HepG2 (cell line): ENCODE data around the gene CNTD1. TPM values are rescaled to one million over a fixed set of nuclear protein-coding genes. Genes with fewer than 3 reads are reported as not detected.

Source experiments
- ESRRA ChIP-seq: sonication (generic); formaldehyde crosslinking; IDR thresholded peaks from 2 replicates; pipeline ENCODE4 v1.5.1; 2020; ENCODE audit warnings: mild to moderate bottlenecking, low read depth, missing genetic modification reagents
- EZH2 ChIP-seq: conservative IDR thresholded peaks from 2 replicates; pipeline ENCODE4 v1.6.1; 2012; ENCODE audit warnings: mild to moderate bottlenecking, low read depth, low read length, moderate library complexity
- FOXO4 ChIP-seq: sonication (generic); formaldehyde crosslinking; conservative IDR thresholded peaks from 2 replicates; pipeline ENCODE4 v1.8.1; 2023; ENCODE audit warnings: missing genetic modification reagents
- GATAD2A ChIP-seq: IDR thresholded peaks from 2 replicates; pipeline ENCODE4 v1.6.1; 2016
- HOXA5 ChIP-seq: sonication (generic); formaldehyde crosslinking; IDR thresholded peaks from 2 replicates; pipeline ENCODE4 v1.4.0; 2020; ENCODE audit warnings: missing genetic modification reagents
- KDM1A ChIP-seq: IDR thresholded peaks from 2 replicates; pipeline ENCODE4 v1.6.1; 2016; ENCODE audit warnings: missing compliant biosample characterization
- KLF12 ChIP-seq: sonication (generic); formaldehyde crosslinking; IDR thresholded peaks from 2 replicates; pipeline ENCODE4 v1.4.0; 2020; ENCODE audit warnings: missing genetic modification reagents, borderline replicate concordance
- MEIS2 ChIP-seq: sonication (generic); formaldehyde crosslinking; IDR thresholded peaks from 2 replicates; pipeline ENCODE4 v1.9.0; 2021; ENCODE audit warnings: mild to moderate bottlenecking, missing genetic modification reagents
- MIER2 ChIP-seq: IDR thresholded peaks from 2 replicates; pipeline ENCODE4 v1.6.1; 2016; ENCODE audit warnings: missing biosample characterization, missing genetic modification reagents
- MYPOP ChIP-seq: sonication (generic); formaldehyde crosslinking; IDR thresholded peaks from 2 replicates; pipeline ENCODE4 v1.8.1; 2023; ENCODE audit warnings: mild to moderate bottlenecking, moderate library complexity, missing genetic modification reagents
- NFIC ChIP-seq: IDR thresholded peaks from 2 replicates; pipeline ENCODE4 v1.6.1; 2012; ENCODE audit warnings: mild to moderate bottlenecking, low read length, inconsistent platforms
- ONECUT2 ChIP-seq: sonication (generic); formaldehyde crosslinking; IDR thresholded peaks from 2 replicates; pipeline ENCODE4 v1.4.0; 2020; ENCODE audit warnings: missing genetic modification reagents
- RAD51 ChIP-seq: fragments of 450-650 bp; IDR thresholded peaks from 2 replicates; pipeline ENCODE4 v1.6.1; 2016; ENCODE audit warnings: borderline replicate concordance
- RNF2 ChIP-seq: fragments of 450-650 bp; conservative IDR thresholded peaks from 2 replicates; pipeline ENCODE4 v1.6.1; 2016; ENCODE audit warnings: low read depth
- RORA ChIP-seq: sonication (generic); formaldehyde crosslinking; IDR thresholded peaks from 2 replicates; pipeline ENCODE4 v1.5.0; 2020; ENCODE audit warnings: mild to moderate bottlenecking, missing genetic modification reagents, moderate library complexity
- SP1 ChIP-seq, 2 experiments: fragments of 450-650 bp in 1 of 2; sonication (generic) in 1 of 2; formaldehyde crosslinking in 1 of 2; IDR thresholded peaks; 2 replicates each; pipeline versions ENCODE4 v1.4.0 to v1.6.1; 2016 to 2020; ENCODE audit warnings: missing genetic modification reagents in 1 of 2
- SRSF1 ChIP-seq: fragments of 200-400 bp; formaldehyde crosslinking; optimal IDR thresholded peaks from 2 replicates; pipeline ENCODE3; 2017; ENCODE audit warnings: mild to moderate bottlenecking, low read depth, low read length, moderate library complexity
- SRY ChIP-seq: sonication (generic); formaldehyde crosslinking; IDR thresholded peaks from 2 replicates; pipeline ENCODE4 v1.8.0; 2022; ENCODE audit warnings: mild to moderate bottlenecking, missing genetic modification reagents
- STAT5B ChIP-seq: sonication (generic); formaldehyde crosslinking; IDR thresholded peaks from 2 replicates; pipeline ENCODE4 v1.4.0; 2020; ENCODE audit warnings: missing genetic modification reagents
- TAF1 ChIP-seq: sonication (generic); formaldehyde crosslinking; IDR thresholded peaks from 2 replicates; pipeline ENCODE4 v1.4.0; 2020; ENCODE audit warnings: missing genetic modification reagents
- TBX3 ChIP-seq: fragments of 450-650 bp; IDR thresholded peaks from 2 replicates; pipeline ENCODE4 v1.6.1; 2017; ENCODE audit warnings: antibody characterized with exemption, mild to moderate bottlenecking, inconsistent platforms, borderline replicate concordance
- THAP7 ChIP-seq: sonication (generic); formaldehyde crosslinking; IDR thresholded peaks from 2 replicates; pipeline ENCODE4 v1.8.1; 2023; ENCODE audit warnings: mild to moderate bottlenecking, missing genetic modification reagents
- XBP1 ChIP-seq: sonication (generic); formaldehyde crosslinking; IDR thresholded peaks from 2 replicates; pipeline ENCODE4 v1.5.0; 2020; ENCODE audit warnings: missing genetic modification reagents
- ZBED4 ChIP-seq: sonication (generic); formaldehyde crosslinking; IDR thresholded peaks from 2 replicates; pipeline ENCODE4 v1.4.0; 2020; ENCODE audit warnings: missing genetic modification reagents, borderline replicate concordance
- ZNF256 ChIP-seq: sonication (generic); formaldehyde crosslinking; conservative IDR thresholded peaks from 2 replicates; pipeline ENCODE4 v1.4.0; 2020; ENCODE audit warnings: missing genetic modification reagents
- ZNF605 ChIP-seq: sonication (generic); formaldehyde crosslinking; IDR thresholded peaks from 2 replicates; pipeline ENCODE4 v1.8.0; 2022; ENCODE audit warnings: mild to moderate bottlenecking, missing genetic modification reagents
- ZNF816 ChIP-seq: sonication (generic); formaldehyde crosslinking; IDR thresholded peaks from 2 replicates; pipeline ENCODE4 v1.8.0; 2022; ENCODE audit warnings: missing genetic modification reagents, mild to moderate bottlenecking, borderline replicate concordance
- polyA plus RNA-seq, 8 experiments: library from polyadenylated mRNA; depleted of rRNA in 3 of 8; stranded (reverse) in 7 of 8; unstranded in 1 of 8; fragments of >200 nt; fragmentation: Illumina TruSeq in 4 of 8; extraction: Trizol in 4 of 8; gene quantifications; 2 replicates each; pipeline versions ENCODE4 v1.2.1 to v1.2.3, GENCODE V29; 2011 to 2016; ENCODE audit warnings: low read depth in 4 of 8, missing spikeins in 1 of 8, mixed read lengths in 1 of 8; ENCODE audit not compliant: insufficient read depth in 1 of 8
- total RNA-seq, 5 experiments: library from RNA; depleted of rRNA; stranded (reverse); fragments of >200 nt; fragmentation: Illumina TruSeq; extraction: Trizol; gene quantifications; 2 replicates each; pipeline ENCODE4 v1.2.3, GENCODE V29; 2016; ENCODE audit warnings: low read depth in 1 of 5

CNTD1 gene
- total and polyA plus RNA-seq, 2 of the 13 experiments (the other 11 are each of a cell fraction or from before 2014, with no cell fraction given) = 0.11 to 0.15 TPM

GRCh38 chr17:42819939-42820535 is 21.4 kb downstream of the CNTD1 start (continued):
- TF ChIP-seq MEIS2 (CRISPR knock-in tag) (peak; percentile 48; the same call in 1 of the 2 replicates), ZNF605 (CRISPR knock-in tag) (no peak), KDM1A (CRISPR knock-in tag) (no peak), GATAD2A (CRISPR knock-in tag) (0 out of 2 replicates have a peak, but pooled peaks have one; percentile 33), SRSF1 (no peak), EZH2 (no peak), MIER2 (no peak), FOXO4 (no peak), RAD51 (no peak), SRY (CRISPR knock-in tag) (no peak), ESRRA (CRISPR knock-in tag) (no peak), XBP1 (0 out of 2 replicates have a peak, but pooled peaks have one; percentile 19), RORA (no peak), TBX3 (no peak), ZNF256 (no peak), MYPOP (CRISPR knock-in tag) (no peak), STAT5B (CRISPR knock-in tag) (no peak), KLF12 (CRISPR knock-in tag) (no peak), RNF2 (no peak), HOXA5 (CRISPR knock-in tag) (peak; percentile 60; the same call in 1 of the 2 replicates), ONECUT2 (CRISPR knock-in tag) (no peak), THAP7 (CRISPR knock-in tag) (no peak), ZNF816 (CRISPR knock-in tag) (no peak), TAF1 (no peak), ZBED4 (no peak), NFIC (no peak), SP1 (IDR thresholded peaks at IDR 0.05) (no peak), SP1 (CRISPR knock-in tag; IDR thresholded peaks at IDR 0.05) (no peak)
